Measurements from ENCODE around the gene PLA2G4E.

DNA sequence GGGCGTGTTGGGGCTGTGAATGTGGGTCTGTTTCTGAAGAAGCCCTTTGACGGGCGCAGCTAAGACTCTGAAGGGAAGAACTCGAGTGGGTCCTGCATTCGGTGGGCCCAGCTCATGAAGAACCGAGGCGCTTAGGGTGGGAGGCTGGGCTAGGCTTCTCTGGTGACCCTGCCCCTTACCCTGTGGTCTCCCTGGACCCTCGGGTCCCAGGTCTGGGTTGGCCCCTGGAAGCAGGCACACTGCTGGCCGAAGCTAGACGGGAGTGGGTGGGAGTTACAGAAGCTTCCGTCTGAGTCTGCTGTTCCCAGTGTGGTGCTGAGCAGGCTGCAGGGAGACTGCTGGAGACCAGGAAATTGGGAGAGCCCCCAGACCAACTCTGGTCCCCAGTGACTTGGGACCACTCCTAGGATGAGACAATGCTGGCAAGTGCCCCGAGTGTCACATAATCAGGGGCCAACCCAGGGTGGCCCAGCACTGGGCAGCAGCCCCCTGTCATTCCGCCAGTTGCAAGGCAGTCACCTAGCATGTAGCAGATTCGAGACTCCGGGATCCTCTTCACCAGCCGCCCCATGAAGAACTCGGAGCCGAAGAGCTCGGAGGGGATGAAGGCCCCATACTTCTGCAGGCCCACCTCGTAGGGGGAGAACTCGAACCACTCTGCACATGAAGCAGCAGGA, 31.8 kb downstream of the PLA2G4E start:
- no peak for TF ChIP-seq POLR2A (IDR thresholded peaks at IDR 0.05)
- TF ChIP-seq EP300 (IDR thresholded peaks at IDR 0.05) = no peak
